GM12801 (cell line): ENCODE data around the gene CCDC149.

Experiments
- TF ChIP-seq, protein P1 (sequence below): IDR thresholded peaks from one replicate; pipeline ENCODE4 v1.5.1; 2011; ENCODE audit warnings: control low read depth; ENCODE audit not compliant: insufficient read length; ENCODE audit errors: extremely low read depth

Gene CCDC149

DNA sequence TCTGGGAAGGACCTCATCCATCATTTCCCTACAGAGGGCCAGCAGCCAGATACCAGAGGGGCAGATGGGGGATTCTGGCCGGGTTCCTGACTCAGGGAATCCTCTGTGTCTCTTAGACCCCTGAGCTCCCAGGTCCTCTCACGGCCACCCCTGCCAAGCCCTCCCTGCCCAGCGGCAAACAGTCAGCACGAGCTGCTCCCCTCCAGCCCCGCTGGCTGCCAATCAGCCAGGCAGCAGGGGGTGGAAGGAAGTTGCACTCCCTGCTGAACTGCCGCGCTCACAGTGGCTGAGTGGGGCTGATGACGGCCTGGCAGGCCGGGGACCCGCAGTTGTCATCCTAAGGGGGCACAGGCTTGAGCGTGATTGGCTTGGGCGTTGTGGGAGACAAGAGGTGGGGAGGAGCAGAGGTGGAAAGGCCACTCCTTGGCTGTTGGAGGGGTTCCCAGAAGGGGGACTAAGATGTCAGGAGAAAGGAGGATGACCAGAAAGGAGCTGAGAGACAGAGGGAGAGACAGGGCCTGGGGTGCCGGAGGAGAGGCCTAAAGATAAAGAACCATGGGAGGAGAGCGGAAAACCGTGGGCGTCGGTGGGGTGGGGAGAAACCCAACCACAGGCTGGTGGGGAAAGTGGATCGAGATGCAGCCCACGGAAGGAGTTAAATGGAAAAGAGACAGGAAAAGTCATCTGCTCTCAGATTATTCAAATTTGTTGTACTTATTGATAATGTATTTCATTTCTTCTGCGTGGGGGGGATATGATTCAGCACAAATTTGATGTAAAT, 4.4 kb upstream of the CCDC149 start:
- TF ChIP-seq, protein P1, sequence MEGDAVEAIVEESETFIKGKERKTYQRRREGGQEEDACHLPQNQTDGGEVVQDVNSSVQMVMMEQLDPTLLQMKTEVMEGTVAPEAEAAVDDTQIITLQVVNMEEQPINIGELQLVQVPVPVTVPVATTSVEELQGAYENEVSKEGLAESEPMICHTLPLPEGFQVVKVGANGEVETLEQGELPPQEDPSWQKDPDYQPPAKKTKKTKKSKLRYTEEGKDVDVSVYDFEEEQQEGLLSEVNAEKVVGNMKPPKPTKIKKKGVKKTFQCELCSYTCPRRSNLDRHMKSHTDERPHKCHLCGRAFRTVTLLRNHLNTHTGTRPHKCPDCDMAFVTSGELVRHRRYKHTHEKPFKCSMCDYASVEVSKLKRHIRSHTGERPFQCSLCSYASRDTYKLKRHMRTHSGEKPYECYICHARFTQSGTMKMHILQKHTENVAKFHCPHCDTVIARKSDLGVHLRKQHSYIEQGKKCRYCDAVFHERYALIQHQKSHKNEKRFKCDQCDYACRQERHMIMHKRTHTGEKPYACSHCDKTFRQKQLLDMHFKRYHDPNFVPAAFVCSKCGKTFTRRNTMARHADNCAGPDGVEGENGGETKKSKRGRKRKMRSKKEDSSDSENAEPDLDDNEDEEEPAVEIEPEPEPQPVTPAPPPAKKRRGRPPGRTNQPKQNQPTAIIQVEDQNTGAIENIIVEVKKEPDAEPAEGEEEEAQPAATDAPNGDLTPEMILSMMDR, result no peak

DNA sequence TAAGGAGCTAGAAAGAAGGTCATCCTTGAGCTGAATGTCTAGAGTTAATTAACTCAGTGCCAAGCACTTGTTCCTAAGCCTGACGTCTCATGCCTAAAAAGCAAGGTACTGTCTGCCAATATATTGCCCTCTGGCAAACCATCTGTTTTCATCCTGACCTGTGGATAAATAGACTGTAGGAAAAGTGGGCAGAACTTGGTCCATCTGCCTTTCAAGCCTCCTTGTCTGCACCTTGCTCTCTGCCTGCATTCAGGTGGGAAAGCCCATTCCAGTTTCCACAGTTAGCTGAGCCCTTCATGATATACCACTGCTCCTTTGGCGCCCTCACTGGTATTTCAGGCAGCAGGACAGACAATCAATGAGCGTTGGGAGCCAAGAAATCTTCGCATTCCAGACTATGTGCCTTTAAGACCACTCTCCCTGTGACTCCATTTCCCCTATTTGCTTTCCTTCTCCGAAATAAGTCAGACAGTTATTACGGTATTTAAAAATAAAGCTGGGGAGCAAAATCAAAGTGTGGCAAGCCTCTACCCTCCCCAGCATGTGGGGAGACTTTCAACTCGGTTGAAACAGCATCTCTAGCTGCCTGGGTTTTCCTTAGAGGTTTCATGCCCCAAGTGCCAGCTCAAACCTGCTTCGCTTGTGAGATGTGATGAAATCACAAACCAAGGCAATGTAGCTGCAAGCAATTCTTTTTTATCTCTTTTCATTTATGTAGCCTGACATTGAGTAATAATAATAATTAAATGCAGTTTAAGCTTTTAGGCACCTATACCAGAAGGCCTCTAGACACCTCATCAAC, 2.5 kb upstream of the CCDC149 start:
- TF ChIP-seq, protein P1, result no peak

DNA sequence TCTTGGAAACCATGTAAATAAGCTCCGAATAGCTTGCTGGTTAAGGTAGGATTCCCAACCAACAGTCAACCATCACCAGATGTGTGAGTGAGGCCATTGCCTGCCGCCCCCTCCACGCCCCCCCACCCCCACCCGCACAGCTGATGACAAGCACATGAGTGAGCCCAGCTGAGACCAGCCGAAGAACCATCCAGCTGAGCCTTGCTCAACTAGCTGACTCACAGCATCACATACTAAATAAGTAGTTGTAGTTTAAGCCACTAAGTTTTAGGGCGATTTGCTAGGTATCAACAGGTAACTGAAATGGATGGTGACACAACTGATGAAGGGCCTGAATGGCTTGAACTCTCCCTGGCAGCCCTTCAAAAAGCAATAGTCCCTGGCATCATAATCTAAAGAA, 1.6 kb upstream of the CCDC149 start:
- TF ChIP-seq, protein P1, result no peak

DNA sequence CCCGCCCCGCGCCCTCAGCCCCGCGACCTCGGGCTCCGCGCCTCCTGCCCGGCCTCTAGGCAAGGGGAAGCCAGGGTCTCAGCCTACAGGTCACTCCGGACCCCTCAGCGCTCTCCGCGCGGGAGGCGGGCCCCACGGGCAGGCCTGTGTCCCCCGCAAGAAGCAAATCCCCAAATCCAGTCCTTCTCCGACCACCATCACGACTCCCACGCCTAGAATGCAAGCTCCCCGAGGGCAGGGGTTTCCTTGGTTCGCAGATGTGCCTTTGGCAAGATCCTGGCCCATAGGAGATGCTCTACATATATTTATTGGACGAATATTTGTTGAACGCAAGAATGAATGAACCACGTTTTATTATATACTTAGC, 260 bp upstream of the CCDC149 start:
- TF ChIP-seq, protein P1, result no peak

DNA sequence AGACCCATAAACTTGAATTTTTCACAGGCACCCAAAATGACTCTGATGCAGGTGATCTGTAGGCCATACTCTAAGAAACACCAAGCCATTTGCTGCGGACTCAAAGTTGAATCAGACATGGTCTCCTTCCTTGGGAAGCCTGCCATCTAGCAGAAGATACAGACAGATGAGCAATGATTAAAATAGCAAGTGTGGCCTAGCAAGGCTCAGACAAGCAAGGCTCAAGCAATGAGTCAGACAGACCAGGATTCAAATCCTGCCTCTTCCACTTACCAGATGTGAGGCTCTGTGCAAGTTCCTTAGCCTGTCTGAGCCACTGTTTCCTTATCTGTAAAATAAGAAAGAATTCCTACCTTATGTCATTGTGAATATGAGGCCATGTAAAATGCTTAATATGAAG, 2.3 kb downstream of the CCDC149 start:
- TF ChIP-seq, protein P1, result no peak

DNA sequence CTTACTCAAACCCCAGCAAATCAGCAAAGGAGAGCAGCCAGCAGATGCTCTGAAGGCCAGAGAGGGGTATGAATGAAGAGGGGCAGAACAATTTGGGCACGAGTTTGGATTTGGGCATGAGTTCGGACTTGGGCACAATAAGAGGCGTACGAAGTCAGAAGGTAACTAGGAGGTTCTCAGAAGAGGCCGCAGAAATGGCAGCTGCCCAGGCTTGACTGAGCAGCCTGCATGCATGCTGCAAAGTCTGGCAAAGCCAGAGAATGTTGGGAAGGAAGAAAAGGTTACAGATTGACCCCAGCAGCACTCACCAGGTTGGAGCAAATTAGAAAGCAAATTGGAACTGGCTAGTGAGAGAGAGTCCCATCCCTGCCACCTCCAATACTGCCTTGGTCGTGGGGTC, 15.2 kb downstream of the CCDC149 start:
- TF ChIP-seq, protein P1, result no peak

DNA sequence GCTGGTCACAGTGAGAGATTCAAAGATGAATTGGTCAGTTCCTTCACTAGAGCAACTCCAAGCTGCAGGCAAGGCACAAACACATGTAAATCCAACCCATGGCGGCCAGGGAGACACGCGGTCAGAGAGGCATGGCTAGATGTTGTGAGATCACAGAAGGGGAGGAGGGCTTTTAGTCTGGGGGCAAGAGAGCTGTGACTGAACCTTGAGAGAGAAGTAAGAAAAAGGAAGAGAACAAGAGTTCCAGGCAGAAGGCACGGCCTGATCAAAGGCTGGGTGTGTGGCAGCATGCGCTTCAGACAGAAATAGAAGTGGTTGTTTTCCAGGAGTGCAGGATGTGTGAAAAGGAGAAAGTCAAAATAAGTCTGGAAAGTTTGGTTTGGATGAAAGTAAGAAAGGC, 15.9 kb downstream of the CCDC149 start:
- TF ChIP-seq, protein P1, result no peak
